ENCODE measurements around the gene PARVB. TPM values are rescaled to one million over a fixed set of nuclear protein-coding genes. Genes with fewer than 3 reads are reported as not detected.

Gene PARVB
- total and polyA plus RNA-seq, 9 of the 15 experiments (the other 6 are each of a cell fraction or from before 2014, with no cell fraction given), result 1.1 to 59.2 (median 29.2) TPM

- peak overlapping the region; percentile 72 for H2AFZ ChIP-seq (ENCODE audit: low read depth, low read length)
- intact Hi-C loops (cut with micrococcal nuclease), result no loop called here
- no peaks in the 10 kb centered on the region for H3K27me3 ChIP-seq (ENCODE audit: control insufficient read depth in 2 of 2, insufficient read depth in 2 of 2, low read length in 2 of 2)
- peak; percentile 100 for ATAC-seq
- no peaks in the 10 kb centered on the region for H3K79me2 ChIP-seq (ENCODE audit: control insufficient read depth, insufficient read depth, low read length)
- 1% methylated on average over 10 of the region's 12 CpGs for whole genome bisulfite sequencing (ENCODE audit: insufficient coverage, low coverage, missing lambda C conversion rate)
- no peaks in the 10 kb centered on the region for H3K9me1 ChIP-seq (ENCODE audit: control insufficient read depth, insufficient read depth, low read length)
- peak overlapping the region; percentile 86 for H3K27ac ChIP-seq (ENCODE audit: extremely low read depth, low read depth, low read length)
- ChIA-PET CTCF (ENCODE audit: low intra/inter-chr PET ratio) (no interaction called here), POLR2A (interaction anchor here (0.9 to 1.1 kb wide), 2 partner anchors 11 to 614 kb away, joined by 3 to 6 read pairs; no protein-coding TSS in a partner anchor)
- peak overlapping the region in 1 of 2 experiments; percentile 19; a peak in 1 of 4 replicates for H3K9ac ChIP-seq (ENCODE audit: insufficient read depth in 1 of 2, low read depth in 2 of 2, low read length in 2 of 2)
- BruUV-seq (replicated peaks), result TSS peak; percentile 21
- H3K4me3 ChIP-seq, result no peak overlapping the region
- H3K36me3 ChIP-seq (ENCODE audit: control insufficient read depth, insufficient read depth, low read length), result peaks cover 75% of the 10 kb centered on the region
- H4K20me1 ChIP-seq (replicated peaks; ENCODE audit: control insufficient read depth, insufficient read depth, low read length), result no peaks in the 10 kb centered on the region
- FAIRE-seq, result peak; percentile 99
- H3K4me2 ChIP-seq (ENCODE audit: insufficient read depth, low read length), result peak overlapping the region; percentile 61
- peak; percentile 74 to 91 (median 76) for DNase-seq (ENCODE audit: extremely low read depth in 1 of 4, low spot score in 3 of 4)
- H3K4me1 ChIP-seq (replicated peaks in 1 of 2; ENCODE audit: control insufficient read depth in 2 of 2, insufficient read depth in 2 of 2, low read length in 2 of 2), result peaks cover 0 to 7% of the 10 kb centered on the region in 2 experiments; a peak in 3 of 5 replicates
- H3K9me3 ChIP-seq (replicated peaks; ENCODE audit: control insufficient read depth, insufficient read depth, low read depth, low read length), result no peaks in the 10 kb centered on the region
- in situ Hi-C loops (cut with MboI), result no loop called here
- TF ChIP-seq DPF2 (IDR thresholded peaks at IDR 0.05), result peak; percentile 39; the same call in 1 of the 2 replicates
- TF ChIP-seq BACH1 (tag; IDR thresholded peaks at IDR 0.05), result peak; percentile 85
- no peak for TF ChIP-seq MBD1 (CRISPR knock-in tag; IDR thresholded peaks at IDR 0.05)
- no peak for TF ChIP-seq POLR2A (conservative IDR thresholded peaks at IDR 0.05)
- no peak for TF ChIP-seq TSHZ1 (CRISPR knock-in tag; IDR thresholded peaks at IDR 0.05)
- TF ChIP-seq CTBP1 (IDR thresholded peaks at IDR 0.05; ENCODE audit: borderline replicate concordance), result peak; percentile 39; the same call in 1 of the 2 replicates
- TF ChIP-seq USF2 (CRISPR knock-in tag; IDR thresholded peaks at IDR 0.05), result peak; percentile 82
- peak; percentile 94 for TF ChIP-seq BHLHE40 (IDR thresholded peaks at IDR 0.05; ENCODE audit: low read length)
- peak in 1 of 2 experiments; percentile 37 for TF ChIP-seq E2F6 (IDR thresholded peaks at IDR 0.05; ENCODE audit: borderline replicate concordance in 1 of 2, extremely low read depth in 1 of 2, insufficient read depth in 1 of 2, insufficient read length in 1 of 2, low read depth in 1 of 2, low read length in 1 of 2, poor library complexity in 1 of 2, severe bottlenecking in 1 of 2)
- TF ChIP-seq MNT (conservative IDR thresholded peaks at IDR 0.05), result peak; percentile 96 to 97
- no peak for TF ChIP-seq TGIF2 (CRISPR knock-in tag; IDR thresholded peaks at IDR 0.05)
- TF ChIP-seq TEAD2 (tag; IDR thresholded peaks at IDR 0.05), result no peak
- TF ChIP-seq NRF1 (conservative IDR thresholded peaks at IDR 0.05 in 1 of 2, IDR thresholded peaks at IDR 0.05 in 1 of 2), result peak; percentile 91 to 92
These were observed 38.6 kb upstream of the PARVB start for GRCh38 chr22:43985532-43985931.
